SK-N-SH (cell line): ENCODE data around the gene ZNF865. TPM values are rescaled to one million over a fixed set of nuclear protein-coding genes. Genes with fewer than 3 reads are reported as not detected.

Experiments
- CTCF ChIA-PET: fragments of 300-600, 350-600 bp; formaldehyde crosslinking; extraction: SDS; loops from one replicate; lab custom pipeline; 2021; lab: Yijun Ruan, JAX
- POLR2A ChIA-PET: fragments of 350-600 bp; sonication (Branson Sonifier 250); formaldehyde crosslinking; extraction: SDS; loops from one replicate; lab custom pipeline; 2020; ENCODE audit warnings: antibody characterized with exemption, inconsistent platforms; lab: Yijun Ruan, JAX
- DNase-seq: peaks from one replicate; pipeline ENCODE4 v3.0.0; 2012
- H2AFZ ChIP-seq: fragments of 200-600 bp; sonication (generic); 2 replicates; pipeline ENCODE4 v1.8.1; 2016; ENCODE audit warnings: antibody characterized with exemption, mild to moderate bottlenecking, low read depth
- H3F3A ChIP-seq: fragments of 200-600 bp; sonication (generic); replicated peaks from 2 replicates; pipeline ENCODE3; 2016; ENCODE audit warnings: antibody characterized with exemption, mild to moderate bottlenecking; ENCODE audit not compliant: insufficient read depth
- H3K27ac ChIP-seq, 2 experiments: fragments of 200-500 bp in 1 of 2; fragments of 200-600 bp in 1 of 2; sonication (Bioruptor generic) in 1 of 2; sonication (generic), shearing (Covaris generic) in 1 of 2; 2 replicates each; pipeline versions ENCODE4 v1.5.1 to v1.6.1; 2014 to 2016; ENCODE audit warnings: low read depth in 2 of 2, inconsistent platforms in 1 of 2, low read length in 1 of 2, mild to moderate bottlenecking in 1 of 2, mixed read lengths in 1 of 2
- H3K27me3 ChIP-seq: fragments of 200-600 bp; sonication (generic), shearing (Covaris generic); 2 replicates; pipeline ENCODE4 v1.6.1; 2016; ENCODE audit warnings: mixed run types; ENCODE audit not compliant: insufficient read depth
- H3K36me3 ChIP-seq, 2 experiments: fragments of 200-500 bp in 1 of 2; fragments of 200-600 bp in 1 of 2; sonication (Bioruptor generic) in 1 of 2; sonication (generic) in 1 of 2; replicated peaks in 1 of 2; 2 replicates each; pipeline versions ENCODE3 to v1.5.1; 2014 to 2016; ENCODE audit warnings: low read length in 1 of 2, mild to moderate bottlenecking in 1 of 2; ENCODE audit not compliant: insufficient read depth in 2 of 2, control insufficient read depth in 1 of 2
- H3K4me1 ChIP-seq, 2 experiments: fragments of 200-500 bp in 1 of 2; fragments of 200-600 bp in 1 of 2; sonication (Bioruptor generic) in 1 of 2; sonication (generic), shearing (Covaris generic) in 1 of 2; 2 replicates each; pipeline versions ENCODE4 v1.5.1 to v1.6.1; 2014 to 2016; ENCODE audit warnings: low read depth in 1 of 2, low read length in 1 of 2, mixed run types in 1 of 2; ENCODE audit not compliant: insufficient read depth in 2 of 2, control insufficient read depth in 1 of 2
- H3K4me2 ChIP-seq: fragments of 200-600 bp; sonication (generic), shearing (Covaris generic); 2 replicates; pipeline ENCODE4 v1.6.1; 2017; ENCODE audit warnings: mixed run types
- H3K4me3 ChIP-seq, 2 experiments: fragments of 200-500 bp in 1 of 2; fragments of 200-600 bp in 1 of 2; sonication (Bioruptor generic) in 1 of 2; sonication (generic), shearing (Covaris generic) in 1 of 2; 2 replicates each; pipeline versions ENCODE4 v1.5.1 to v1.8.1; 2014 to 2016; ENCODE audit warnings: low read depth in 2 of 2, inconsistent platforms in 1 of 2, low read length in 1 of 2, mild to moderate bottlenecking in 1 of 2, mixed read lengths in 1 of 2, moderate library complexity in 1 of 2
- H3K79me2 ChIP-seq: fragments of 200-600 bp; sonication (generic); 2 replicates; pipeline ENCODE4 v1.8.1; 2017; ENCODE audit warnings: mild to moderate bottlenecking; ENCODE audit not compliant: insufficient read depth
- H3K9ac ChIP-seq: fragments of 200-600 bp; sonication (generic); 2 replicates; pipeline ENCODE4 v1.6.1; 2017; ENCODE audit warnings: mixed run types
- H3K9me2 ChIP-seq: fragments of 200-600 bp; sonication (generic); 2 replicates; pipeline ENCODE4 v1.6.1; 2017; ENCODE audit warnings: mixed run types
- H3K9me3 ChIP-seq: fragments of 200-600 bp; sonication (generic); 2 replicates; pipeline ENCODE4 v1.6.1; 2017; ENCODE audit warnings: mixed run types, mild to moderate bottlenecking, moderate library complexity
- H4K20me1 ChIP-seq: fragments of 200-600 bp; sonication (generic); 2 replicates; pipeline ENCODE4 v1.6.1; 2017; ENCODE audit warnings: mild to moderate bottlenecking, mixed run types; ENCODE audit not compliant: insufficient read depth
- CHD2 ChIP-seq: fragments of 150-350 bp; IDR thresholded peaks from 2 replicates; pipeline ENCODE4 v1.6.1; 2018; ENCODE audit warnings: low read length; ENCODE audit not compliant: partially characterized antibody
- CTCF ChIP-seq: fragments of 200-600 bp; sonication (generic); IDR thresholded peaks from 2 replicates; pipeline ENCODE4 v1.6.1; 2017; ENCODE audit warnings: antibody characterized with exemption, mild to moderate bottlenecking, moderate library complexity
- ELF1 ChIP-seq: IDR thresholded peaks from 2 replicates; pipeline ENCODE4 v1.4.0; 2012
- EP300 ChIP-seq, 2 experiments: IDR thresholded peaks; 2 replicates each; pipeline versions ENCODE4 v1.4.0 to v1.6.1; 2012; ENCODE audit warnings: borderline replicate concordance in 1 of 2, low read depth in 1 of 2, low read length in 1 of 2
- EZH2phosphoT487 ChIP-seq: fragments of 200-600 bp; sonication (generic); IDR thresholded peaks from 2 replicates; pipeline ENCODE4 v1.6.1; 2017; ENCODE audit warnings: low read depth, mixed run types, mild to moderate bottlenecking, antibody characterized with exemption, moderate library complexity, borderline replicate concordance
- FOXJ3 ChIP-seq: sonication (generic); formaldehyde crosslinking; IDR thresholded peaks from 2 replicates; pipeline ENCODE4 v1.5.1; 2020; ENCODE audit warnings: mild to moderate bottlenecking, missing genetic modification reagents
- FOXM1 ChIP-seq: IDR thresholded peaks from 2 replicates; pipeline ENCODE4 v1.4.0; 2012; ENCODE audit warnings: low read depth, mild to moderate bottlenecking
- JUND ChIP-seq: IDR thresholded peaks from 2 replicates; pipeline ENCODE4 v1.4.0; 2012
- MEF2A ChIP-seq: IDR thresholded peaks from 2 replicates; pipeline ENCODE4 v1.4.0; 2012; ENCODE audit warnings: low read depth, borderline replicate concordance
- NFIC ChIP-seq: IDR thresholded peaks from 2 replicates; pipeline ENCODE4 v1.4.0; 2012; ENCODE audit warnings: borderline replicate concordance
- NRF1 ChIP-seq: IDR thresholded peaks from 2 replicates; pipeline ENCODE4 v1.6.1; 2012; ENCODE audit warnings: low read depth, mild to moderate bottlenecking, low read length
- POLR2AphosphoS5 ChIP-seq: IDR thresholded peaks from 2 replicates; pipeline ENCODE4 v1.6.1; 2012; ENCODE audit warnings: low read depth, low read length
- RAD21 ChIP-seq: IDR thresholded peaks from 2 replicates; pipeline ENCODE4 v1.6.1; 2012; ENCODE audit warnings: mild to moderate bottlenecking, low read length
- RFX5 ChIP-seq: IDR thresholded peaks from 2 replicates; pipeline ENCODE4 v1.6.1; 2012; ENCODE audit warnings: mild to moderate bottlenecking, improper control_type of control experiment, low read length
- RXRA ChIP-seq: IDR thresholded peaks from 2 replicates; pipeline ENCODE4 v1.4.0; 2012; ENCODE audit warnings: low read depth, mild to moderate bottlenecking, borderline replicate concordance
- SIN3A ChIP-seq: IDR thresholded peaks from 2 replicates; pipeline ENCODE4 v1.6.1; 2012; ENCODE audit warnings: low read depth, mild to moderate bottlenecking, low read length, moderate library complexity, borderline replicate concordance
- TEAD4 ChIP-seq: IDR thresholded peaks from 2 replicates; pipeline ENCODE4 v1.4.0; 2012; ENCODE audit warnings: mild to moderate bottlenecking, borderline replicate concordance; ENCODE audit not compliant: insufficient read depth
- USF1 ChIP-seq: IDR thresholded peaks from 2 replicates; pipeline ENCODE4 v1.4.0; 2012; ENCODE audit warnings: low read depth, borderline replicate concordance
- YY1 ChIP-seq: IDR thresholded peaks from 2 replicates; pipeline ENCODE4 v1.4.0; 2012; ENCODE audit warnings: low read depth, mild to moderate bottlenecking
- WGBS: methylation state at CpG from one replicate; pipeline ENCODE4 v1.1.6; 2017; ENCODE audit warnings: low lambda C conversion rate; 5-methylcytosine and 5-hydroxymethylcytosine counted together
- polyA plus RNA-seq, 3 experiments: library from polyadenylated mRNA; depleted of rRNA; stranded (reverse); fragments of >200 nt; gene quantifications; 2 replicates each; pipeline ENCODE4 v1.2.3, GENCODE V29; 2012

The ZNF865 gene
- polyA plus RNA-seq, 1 of the 3 experiments (the other 2 are of a cell fraction) = 5.0 TPM

GRCh38 chr19:55613930-55614710, 8.7 kb downstream of the ZNF865 start:
- H3K4me2 ChIP-seq = no peak overlapping the region
- peaks cover 2% of the 10 kb centered on the region for H3F3A ChIP-seq
- peaks cover 12 to 41% of the 10 kb centered on the region in 2 experiments for H3K36me3 ChIP-seq
- no peak overlapping the region for H2AFZ ChIP-seq
- no peaks in the 10 kb centered on the region for H3K27me3 ChIP-seq
- no peak for TF ChIP-seq RFX5
- no peak for TF ChIP-seq USF1
- TF ChIP-seq YY1 = no peak
- no peak for TF ChIP-seq NFIC
- TF ChIP-seq FOXJ3 (CRISPR knock-in tag) = no peak
- TF ChIP-seq JUND = no peak
- no peak for TF ChIP-seq RAD21
- no peak for TF ChIP-seq EZH2phosphoT487
- TF ChIP-seq RXRA = no peak
- no peak for TF ChIP-seq POLR2AphosphoS5
- no peak for TF ChIP-seq NRF1
- no peak for TF ChIP-seq FOXM1
- TF ChIP-seq ELF1 = no peak
- TF ChIP-seq CTCF = no peak
- TF ChIP-seq MEF2A = no peak
- no peak for TF ChIP-seq TEAD4
- TF ChIP-seq CHD2 = no peak
- no peak for TF ChIP-seq EP300 (IDR thresholded peaks at IDR 0.05; ENCODE audit: borderline replicate concordance in 1 of 2, low read depth in 1 of 2, low read length in 1 of 2)
- no peak for TF ChIP-seq SIN3A
- TF ChIP-seq, all 33 proteins: peak for 0
- Histone ChIP-seq H3K4me1 (no peaks in the 10 kb centered on the region; a peak in 1 of 4 replicates), H3K79me2 (peaks cover 40% of the 10 kb centered on the region), H3K9me2 (no peaks in the 10 kb centered on the region), H3K27ac (no peak overlapping the region), H3K4me3 (no peak overlapping the region), H3K9me3 (no peaks in the 10 kb centered on the region), H4K20me1 (peaks cover 32% of the 10 kb centered on the region), H3K9ac (no peak overlapping the region)
- WGBS = 95% methylated on average over 58 of the region's 75 CpGs
- peak; percentile 26 for DNase-seq
- CTCF ChIA-PET = interaction anchor here (1.3 kb wide), 1 partner anchor 18 kb away, joined by 4 read pairs; no protein-coding TSS in a partner anchor
- POLR2A ChIA-PET = no interaction called here
